Mucosa of stomach (tissue), 1 donor: Measurements from ENCODE around the gene ARHGAP27.
"Not testable (repeated sequence)": the region's sequence is repeated elsewhere in the genome, so short reads cannot be mapped to it uniquely, and the experiment has no call there.

ENCODE experiments used
- H3K27me3 ChIP-seq: one replicate; pipeline ENCODE4 v1.7.0; 2013; ENCODE audit warnings: mild to moderate bottlenecking, low read length; ENCODE audit not compliant: control insufficient read depth, insufficient read depth
- H3K36me3 ChIP-seq: one replicate; pipeline ENCODE4 v1.7.0; 2013; ENCODE audit warnings: low read length; ENCODE audit not compliant: control insufficient read depth, insufficient read depth
- H3K4me1 ChIP-seq: one replicate; pipeline ENCODE4 v1.7.0; 2013; ENCODE audit warnings: mild to moderate bottlenecking, low read length; ENCODE audit not compliant: control insufficient read depth, insufficient read depth
- H3K4me3 ChIP-seq: one replicate; pipeline ENCODE4 v1.7.0; 2013; ENCODE audit warnings: low read length
- H3K9ac ChIP-seq: one replicate; pipeline ENCODE4 v1.7.0; 2013; ENCODE audit warnings: mild to moderate bottlenecking, low read length, moderate library complexity
- H3K9me3 ChIP-seq: one replicate; pipeline ENCODE4 v1.7.0; 2013; ENCODE audit warnings: mild to moderate bottlenecking, low read length, moderate library complexity; ENCODE audit not compliant: control insufficient read depth
- donor health status: Pancreatic carcinoma.

Gene ARHGAP27

DNA sequence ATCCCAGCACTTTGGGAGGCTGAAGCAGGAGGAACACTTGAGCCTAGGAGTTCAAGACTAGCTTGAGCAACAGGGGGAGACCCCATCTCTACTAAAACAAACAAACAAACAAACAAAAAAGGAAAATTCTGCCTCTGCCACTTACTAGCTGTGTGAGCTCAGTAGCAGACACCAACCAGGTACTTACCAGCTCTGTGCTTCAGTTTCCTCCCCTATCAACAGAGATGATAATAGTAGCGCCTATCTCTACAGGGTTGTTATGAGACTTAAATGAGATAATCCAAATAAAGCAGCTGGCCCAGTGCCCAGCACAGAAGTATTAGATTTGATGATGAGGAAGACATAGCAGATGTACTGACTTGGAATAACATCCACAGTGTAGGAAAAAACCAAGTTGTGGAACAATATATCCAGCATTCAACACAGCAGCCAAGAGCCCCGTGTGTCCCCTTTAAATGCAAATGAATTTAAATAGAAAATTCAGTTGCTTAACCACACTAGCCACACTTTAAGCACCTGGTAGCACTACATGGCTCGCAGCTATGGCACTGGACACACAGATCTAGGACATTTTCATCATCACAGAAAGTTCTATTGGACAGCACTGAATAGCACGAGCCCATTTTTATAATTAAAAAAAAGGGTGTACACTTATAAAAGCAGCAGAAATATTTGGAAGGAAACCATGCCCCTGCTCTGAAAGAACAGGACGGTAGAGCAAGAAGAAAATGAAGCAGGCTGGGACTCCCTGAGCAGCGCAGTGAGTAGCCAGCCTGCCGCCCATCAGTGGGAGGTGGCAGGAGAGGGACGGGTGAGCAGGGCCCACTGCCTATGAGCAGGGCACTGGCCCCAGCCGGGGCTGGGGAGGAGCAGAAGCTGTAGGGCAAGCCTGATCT is 19.9 kb upstream of the ARHGAP27 start:
- H3K27me3 ChIP-seq, H3K9me3 ChIP-seq, H3K4me1 ChIP-seq, H3K9ac ChIP-seq, H3K4me3 ChIP-seq, H3K36me3 ChIP-seq: not testable (repeated sequence)

DNA sequence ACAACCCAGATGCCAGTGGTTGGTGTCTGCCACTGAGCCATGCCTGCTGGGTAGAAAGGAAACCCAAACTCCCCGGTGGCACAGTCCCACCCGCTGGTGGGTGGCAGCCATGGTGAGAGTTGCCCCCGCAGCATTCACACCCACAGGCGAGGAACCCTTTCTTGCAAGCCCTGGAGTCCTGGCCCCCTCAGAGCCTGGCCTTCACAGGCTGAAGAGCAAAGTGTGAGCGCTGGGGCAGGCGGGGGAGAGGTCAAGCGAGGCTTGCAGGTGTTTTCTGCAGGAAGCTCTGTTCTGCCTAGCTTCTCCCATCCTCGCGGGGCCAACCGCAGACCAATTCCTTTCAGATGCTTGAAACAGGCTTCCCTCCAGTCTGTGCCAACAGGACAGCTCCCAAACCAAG is 19.0 kb upstream of the ARHGAP27 start:
- not testable (repeated sequence) for H3K4me1 ChIP-seq, H3K9ac ChIP-seq, H3K36me3 ChIP-seq, H3K4me3 ChIP-seq, H3K27me3 ChIP-seq, H3K9me3 ChIP-seq

DNA sequence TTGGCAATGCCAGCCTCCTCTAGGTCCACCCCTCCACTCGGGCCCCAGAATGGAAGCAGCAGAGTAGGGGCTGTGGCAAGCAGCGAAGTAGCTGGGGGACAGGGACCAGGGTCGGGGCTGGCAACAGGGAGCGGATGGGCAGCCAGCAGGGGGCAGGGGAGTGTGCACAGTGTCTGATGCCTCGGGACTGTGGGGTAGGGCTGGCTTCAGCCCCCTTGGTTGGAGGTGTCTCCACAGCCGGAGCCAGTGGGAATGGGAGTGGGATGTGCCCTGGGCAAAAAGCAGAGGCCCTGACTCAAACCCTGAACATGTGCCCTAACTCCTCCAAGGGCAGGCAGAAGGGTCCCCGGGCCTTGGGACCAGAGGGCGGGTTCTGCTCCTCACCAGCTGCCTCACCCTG is 18.5 kb upstream of the ARHGAP27 start:
- no peak overlapping the region for H3K9ac ChIP-seq

DNA sequence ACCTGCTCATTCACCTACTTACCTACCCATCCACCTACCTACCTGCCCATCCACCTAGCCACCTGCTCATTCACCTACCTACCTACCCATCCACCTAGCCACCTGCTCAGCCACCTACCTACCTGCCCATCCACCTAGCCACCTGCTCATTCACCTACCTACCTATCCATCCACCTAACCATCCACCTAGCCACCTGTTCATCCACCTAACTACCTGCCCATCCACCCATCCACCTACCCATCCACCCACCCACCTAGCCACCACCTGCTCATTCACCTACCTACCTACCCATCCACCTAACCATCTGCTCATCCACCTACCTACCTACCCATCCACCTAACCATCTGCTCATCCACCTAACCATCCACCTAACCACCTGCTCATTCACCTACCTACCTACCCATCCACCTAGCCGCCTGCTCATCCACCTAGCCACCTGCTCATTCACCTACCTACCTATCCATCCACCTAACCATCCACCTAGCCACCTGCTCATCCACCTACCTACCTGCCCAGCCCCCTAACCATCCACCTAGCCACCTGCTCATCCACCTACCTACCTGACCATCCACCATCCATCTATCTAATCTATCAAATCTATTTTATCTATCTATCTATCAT is 17.1 kb upstream of the ARHGAP27 start:
- not testable (repeated sequence) for H3K27me3 ChIP-seq, H3K4me3 ChIP-seq, H3K9me3 ChIP-seq, H3K36me3 ChIP-seq, H3K9ac ChIP-seq
- H3K4me1 ChIP-seq = peaks cover 14% of the 10 kb centered on the region

More for the DNA sequence above, 18.5 kb upstream of the ARHGAP27 start:
- no peaks in the 10 kb centered on the region for H3K36me3 ChIP-seq
- no peaks in the 10 kb centered on the region for H3K27me3 ChIP-seq
- H3K9me3 ChIP-seq = no peaks in the 10 kb centered on the region
- no peak overlapping the region for H3K4me3 ChIP-seq
- H3K4me1 ChIP-seq = peaks cover 11% of the 10 kb centered on the region

DNA sequence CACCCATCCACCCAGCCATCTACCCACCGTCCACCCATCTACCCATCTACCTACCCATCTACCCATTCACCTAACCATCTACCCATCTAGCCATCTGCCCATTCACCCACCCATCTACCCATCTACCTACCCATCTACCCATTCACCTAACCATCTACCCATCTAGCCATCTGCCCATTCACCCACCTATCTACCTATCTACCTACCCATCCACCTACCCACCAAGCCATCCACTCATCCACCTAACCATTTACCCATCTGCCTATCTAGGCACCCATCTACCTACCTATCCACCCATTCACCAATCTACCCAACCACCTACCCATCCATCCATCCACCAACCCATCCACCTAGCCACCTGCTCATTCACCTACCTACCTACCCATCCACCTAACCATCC is 16.6 kb upstream of the ARHGAP27 start:
- H3K27me3 ChIP-seq, H3K36me3 ChIP-seq, H3K4me3 ChIP-seq, H3K9me3 ChIP-seq, H3K9ac ChIP-seq: not testable (repeated sequence)
- peaks cover 14% of the 10 kb centered on the region for H3K4me1 ChIP-seq

DNA sequence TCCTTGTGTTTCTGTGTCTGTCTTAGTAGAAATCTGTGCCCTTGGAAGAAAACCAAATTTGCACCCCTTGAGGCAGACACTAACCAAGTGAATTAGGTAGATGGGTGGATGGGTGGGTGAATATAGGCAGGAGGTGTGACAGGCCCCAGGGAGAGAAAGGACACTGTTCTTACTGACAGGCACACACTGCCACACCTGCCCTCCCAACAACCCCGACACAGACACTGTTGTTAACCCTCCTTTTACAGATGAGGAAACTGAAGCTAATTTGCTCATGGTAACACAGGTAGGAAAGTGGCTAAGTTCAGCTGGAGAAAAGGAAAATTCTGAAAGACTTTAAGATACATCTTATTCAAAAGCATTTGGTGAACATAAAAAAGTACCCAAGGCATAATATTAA is 15.8 kb upstream of the ARHGAP27 start:
- not testable (repeated sequence) for H3K27me3 ChIP-seq, H3K4me3 ChIP-seq, H3K9ac ChIP-seq, H3K9me3 ChIP-seq, H3K36me3 ChIP-seq
- H3K4me1 ChIP-seq = peaks cover 14% of the 10 kb centered on the region

DNA sequence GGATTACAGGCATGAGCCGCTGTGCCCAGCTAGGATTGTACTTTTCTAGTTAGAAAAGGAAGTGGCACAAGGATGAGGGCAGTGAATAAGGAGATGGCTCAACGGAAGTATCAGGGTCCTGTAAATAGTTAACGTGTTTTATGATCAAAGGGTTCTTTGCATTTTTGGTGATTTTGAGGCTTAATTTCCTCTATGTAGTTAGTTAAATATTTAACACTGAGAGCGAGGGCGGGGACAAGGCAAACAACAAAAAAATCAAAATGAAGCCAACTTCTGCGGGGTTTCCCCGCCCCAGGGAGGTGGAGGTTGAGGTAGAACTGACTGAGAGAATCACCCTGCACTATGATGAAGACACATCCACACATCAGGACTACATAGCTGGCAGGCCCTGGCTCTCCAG is 15.4 kb upstream of the ARHGAP27 start:
- H3K9me3 ChIP-seq, H3K9ac ChIP-seq, H3K4me3 ChIP-seq, H3K27me3 ChIP-seq, H3K36me3 ChIP-seq: not testable (repeated sequence)
- H3K4me1 ChIP-seq = peaks cover 14% of the 10 kb centered on the region

DNA sequence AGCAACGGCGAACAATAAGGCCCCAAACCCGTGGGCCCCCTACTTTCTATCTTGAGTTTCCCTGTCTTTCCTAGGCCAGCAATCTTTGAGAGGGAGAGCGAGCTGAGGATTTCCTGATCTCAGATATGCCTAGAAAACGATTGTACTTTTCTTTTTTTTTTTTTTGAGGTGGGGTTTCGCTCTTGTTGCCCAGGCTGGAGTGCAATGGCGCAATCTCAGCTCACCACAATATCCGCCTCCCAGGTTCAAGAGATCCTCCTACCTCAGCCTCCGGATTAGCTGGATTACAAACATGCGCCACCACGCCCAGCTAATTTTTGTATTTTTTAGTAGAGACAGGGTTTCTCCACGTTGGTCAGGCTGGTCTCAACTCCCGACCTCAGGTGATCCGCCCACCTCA is 15.0 kb upstream of the ARHGAP27 start:
- H3K4me3 ChIP-seq, H3K9me3 ChIP-seq, H3K9ac ChIP-seq, H3K36me3 ChIP-seq, H3K27me3 ChIP-seq: not testable (repeated sequence)
- H3K4me1 ChIP-seq = peaks cover 14% of the 10 kb centered on the region

DNA sequence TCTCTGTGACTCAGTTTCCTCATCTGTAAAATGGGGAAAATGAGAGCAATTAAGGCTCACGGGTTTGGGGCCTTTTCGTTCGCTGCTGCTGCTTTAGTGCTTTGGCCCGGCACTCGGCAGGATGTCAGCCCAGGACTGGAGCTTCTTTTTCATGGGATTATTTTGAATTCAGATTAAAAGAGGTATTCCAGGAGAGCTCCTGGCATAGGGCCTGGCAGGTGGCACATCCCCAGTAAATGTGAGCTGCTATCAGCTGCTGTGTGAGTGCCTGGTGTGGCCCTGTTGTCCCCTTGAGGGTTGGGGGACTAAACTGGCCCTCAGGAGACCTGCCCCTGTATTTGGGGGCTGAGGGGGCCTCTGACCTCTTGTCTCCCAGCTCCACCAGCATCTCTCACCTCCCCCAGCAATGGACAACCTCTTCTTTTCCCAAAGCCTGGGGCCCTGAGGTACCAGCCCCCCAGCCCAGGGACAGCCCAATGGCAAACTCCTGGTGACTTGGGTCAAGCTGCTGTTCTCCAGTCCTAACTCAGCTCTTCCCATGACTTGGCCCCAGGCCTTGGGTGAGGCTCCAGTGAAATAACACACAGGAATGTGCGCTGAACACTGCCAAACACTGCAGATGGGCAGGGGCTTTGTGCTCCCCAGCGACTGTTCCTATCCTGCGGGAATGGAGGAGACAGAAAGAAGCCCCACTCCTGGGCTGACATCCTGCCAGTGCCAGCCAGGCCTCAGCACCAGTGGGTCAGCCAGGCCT is 14.4 kb upstream of the ARHGAP27 start:
- H3K27me3 ChIP-seq, H3K4me3 ChIP-seq, H3K36me3 ChIP-seq, H3K9ac ChIP-seq, H3K9me3 ChIP-seq: not testable (repeated sequence)
- H3K4me1 ChIP-seq = peaks cover 14% of the 10 kb centered on the region

DNA sequence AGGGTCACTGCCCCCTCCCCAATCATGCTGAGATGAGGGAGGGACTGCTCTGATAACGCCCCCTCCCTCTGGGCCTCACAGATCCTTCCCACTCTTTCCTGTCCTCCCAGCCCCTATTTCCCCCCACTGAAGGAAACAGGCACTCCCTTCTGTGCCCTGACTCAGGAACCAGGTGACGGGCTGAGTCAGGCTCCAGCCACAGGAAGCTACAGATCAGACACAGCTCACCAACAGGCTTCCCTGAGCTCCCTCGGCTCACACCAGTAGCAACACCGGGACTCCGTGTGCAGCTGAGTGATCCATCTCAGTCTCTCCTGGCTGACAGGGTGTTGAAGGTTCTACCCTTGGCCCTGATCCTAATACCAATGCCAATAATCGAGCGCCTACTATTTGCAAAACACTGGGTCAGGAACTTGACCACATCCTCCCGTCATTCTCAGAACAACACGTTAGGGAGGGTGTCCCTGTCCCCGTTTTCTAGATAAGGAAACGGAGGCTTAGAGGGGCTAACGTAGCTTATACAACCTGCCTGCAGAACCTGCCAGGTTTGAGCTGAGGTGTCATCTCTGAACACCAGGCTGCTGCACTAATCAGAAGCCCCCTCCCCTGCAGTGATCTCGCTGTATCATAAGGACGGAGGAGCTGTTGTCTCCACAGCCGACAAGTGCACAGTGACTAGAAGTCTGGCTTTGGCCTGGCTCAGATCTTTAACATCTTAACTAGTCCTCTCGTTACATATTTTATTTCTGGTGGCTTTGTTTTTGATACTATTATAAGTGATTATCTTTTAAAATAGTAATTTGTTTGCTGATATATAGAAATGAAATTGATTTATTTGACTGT is 13.5 kb upstream of the ARHGAP27 start:
- not testable (repeated sequence) for H3K9ac ChIP-seq, H3K27me3 ChIP-seq, H3K9me3 ChIP-seq, H3K4me3 ChIP-seq, H3K36me3 ChIP-seq
- peaks cover 14% of the 10 kb centered on the region for H3K4me1 ChIP-seq

DNA sequence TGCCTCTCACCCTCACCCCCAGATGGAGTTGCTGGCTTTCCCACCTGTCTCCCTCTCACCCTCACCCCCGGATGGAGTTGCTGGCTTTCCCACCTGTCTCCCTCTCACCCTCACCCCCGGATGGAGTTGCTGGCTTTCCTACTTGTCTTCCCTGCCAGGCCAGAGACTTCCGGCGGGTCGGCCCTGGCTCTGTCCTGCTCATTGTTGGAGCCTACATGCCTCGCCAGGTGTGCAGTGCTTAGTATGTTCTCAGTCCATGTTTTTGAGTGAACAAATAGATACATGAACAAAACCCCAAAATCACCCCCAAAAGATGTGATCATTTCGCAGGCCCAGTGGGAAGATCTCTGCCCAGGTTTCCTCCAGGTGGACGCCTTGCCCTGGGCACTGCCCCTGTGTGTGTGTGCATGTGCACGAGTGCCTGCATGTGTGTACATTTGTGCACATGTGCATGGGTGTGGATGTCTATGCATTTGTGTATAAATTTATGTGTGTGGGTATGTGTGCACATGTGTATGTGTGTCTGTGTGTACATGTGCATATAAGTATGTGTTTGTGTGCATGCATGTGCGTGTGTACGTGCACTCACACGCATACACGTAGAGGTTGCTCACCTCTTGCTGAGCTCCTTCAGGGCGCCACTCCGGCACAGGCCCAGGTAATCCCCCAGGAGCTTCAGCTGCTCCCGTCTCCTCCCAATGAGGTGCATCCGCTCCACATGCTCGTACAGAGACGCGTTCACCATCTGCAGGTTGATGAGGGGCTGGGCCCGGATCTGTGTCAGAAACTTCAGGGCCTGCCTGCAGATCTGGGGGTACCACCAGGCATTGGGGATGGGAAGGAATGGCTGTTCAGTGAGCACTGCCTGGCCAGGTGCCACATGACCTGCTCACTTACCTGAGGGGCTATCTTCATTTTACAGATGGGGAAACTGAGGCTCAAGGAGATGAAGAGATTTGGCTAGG is 12.5 kb upstream of the ARHGAP27 start:
- not testable (repeated sequence) for H3K9ac ChIP-seq, H3K27me3 ChIP-seq, H3K9me3 ChIP-seq, H3K36me3 ChIP-seq, H3K4me3 ChIP-seq
- peaks cover 20% of the 10 kb centered on the region for H3K4me1 ChIP-seq
